H9 (cell line): ENCODE results near the gene SOBP. TPM values are rescaled to one million over a fixed set of nuclear protein-coding genes. Genes with fewer than 3 reads are reported as not detected.

Experiments used
- DNase-seq: peaks from one replicate; pipeline ENCODE4 v3.0.0-alpha.2; 2017
- H2AFZ ChIP-seq: one replicate; pipeline ENCODE4 v1.6.1; 2013; ENCODE audit warnings: mild to moderate bottlenecking, low read length, control low read depth, moderate library complexity
- H2AK5ac ChIP-seq: 2 replicates; pipeline ENCODE4 v1.6.1; 2013; ENCODE audit warnings: low read length, control low read depth, mixed read lengths; ENCODE audit not compliant: insufficient read length
- H2BK120ac ChIP-seq: one replicate; pipeline ENCODE4 v1.6.1; 2013; ENCODE audit warnings: low read depth, mild to moderate bottlenecking, low read length, control low read depth, inconsistent platforms; ENCODE audit not compliant: poor library complexity, severe bottlenecking
- H2BK12ac ChIP-seq: 2 replicates; pipeline ENCODE4 v1.6.1; 2013; ENCODE audit warnings: low read length, control low read depth, mixed read lengths, low read depth; ENCODE audit not compliant: insufficient read length
- H2BK15ac ChIP-seq: 2 replicates; pipeline ENCODE4 v1.6.1; 2013; ENCODE audit warnings: low read depth, low read length, control low read depth
- H2BK20ac ChIP-seq: one replicate; pipeline ENCODE4 v1.6.1; 2013; ENCODE audit warnings: low read depth, mild to moderate bottlenecking, low read length, control low read depth, inconsistent platforms; ENCODE audit not compliant: poor library complexity, severe bottlenecking
- H2BK5ac ChIP-seq: 2 replicates; pipeline ENCODE4 v1.6.1; 2013; ENCODE audit warnings: low read length, control low read depth, mixed read lengths; ENCODE audit not compliant: insufficient read length
- H3K14ac ChIP-seq: 2 replicates; pipeline ENCODE4 v1.6.1; 2013; ENCODE audit warnings: low read length, control low read depth; ENCODE audit not compliant: insufficient read depth
- H3K18ac ChIP-seq: 2 replicates; pipeline ENCODE4 v1.6.1; 2013; ENCODE audit warnings: low read depth, mild to moderate bottlenecking, mixed read lengths, low read length, control low read depth; ENCODE audit not compliant: insufficient read length
- H3K23ac ChIP-seq: 2 replicates; pipeline ENCODE4 v1.6.1; 2013; ENCODE audit warnings: low read length, control low read depth, mixed read lengths, low read depth; ENCODE audit not compliant: insufficient read length
- H3K23me2 ChIP-seq: 2 replicates; pipeline ENCODE4 v1.6.1; 2013; ENCODE audit warnings: low read depth, mild to moderate bottlenecking, mixed read lengths, low read length, control low read depth; ENCODE audit not compliant: insufficient read length, poor library complexity, severe bottlenecking
- H3K27ac ChIP-seq: 2 replicates; pipeline ENCODE4 v1.5.1; 2013; ENCODE audit warnings: low read length, control low read depth, mixed read lengths, low read depth; ENCODE audit not compliant: insufficient read length
- H3K27me3 ChIP-seq: 2 replicates; pipeline ENCODE4 v1.6.1; 2013; ENCODE audit warnings: low read length, control low read depth, inconsistent platforms; ENCODE audit not compliant: insufficient read depth
- H3K4ac ChIP-seq: 2 replicates; pipeline ENCODE4 v1.6.1; 2013; ENCODE audit warnings: low read depth, mild to moderate bottlenecking, control low read depth, inconsistent platforms, low read length, moderate library complexity
- H3K4me1 ChIP-seq: 2 replicates; pipeline ENCODE4 v1.6.1; 2013; ENCODE audit warnings: low read length, control low read depth, inconsistent platforms; ENCODE audit not compliant: insufficient read depth
- H3K4me2 ChIP-seq: 2 replicates; pipeline ENCODE4 v1.6.1; 2013; ENCODE audit warnings: low read length, control low read depth, mixed read lengths; ENCODE audit not compliant: insufficient read length, insufficient read depth
- H3K56ac ChIP-seq: 2 replicates; pipeline ENCODE4 v1.6.1; 2013; ENCODE audit warnings: low read depth, mild to moderate bottlenecking, mixed read lengths, low read length, control low read depth; ENCODE audit not compliant: insufficient read length
- H3K79me1 ChIP-seq: 2 replicates; pipeline ENCODE4 v1.6.1; 2013; ENCODE audit warnings: low read depth, mild to moderate bottlenecking, moderate library complexity, low read length, control low read depth, inconsistent platforms; ENCODE audit not compliant: insufficient read depth, poor library complexity, severe bottlenecking
- H3K79me2 ChIP-seq: 2 replicates; pipeline ENCODE4 v1.6.1; 2013; ENCODE audit warnings: low read length, control low read depth, inconsistent platforms; ENCODE audit not compliant: insufficient read depth
- H3K9ac ChIP-seq: 2 replicates; pipeline ENCODE4 v1.6.1; 2013; ENCODE audit warnings: low read length, control low read depth, mixed read lengths; ENCODE audit not compliant: insufficient read length; ENCODE audit errors: extremely low read depth
- H3K9me3 ChIP-seq: one replicate; pipeline ENCODE4 v1.6.1; 2013; ENCODE audit warnings: low read depth, low read length, inconsistent platforms; ENCODE audit not compliant: control insufficient read depth
- H3T11ph ChIP-seq: one replicate; pipeline ENCODE4 v1.6.1; 2013; ENCODE audit warnings: mild to moderate bottlenecking, low read length, control low read depth, inconsistent platforms
- H4K20me1 ChIP-seq: one replicate; pipeline ENCODE4 v1.6.1; 2013; ENCODE audit not compliant: control insufficient read depth, insufficient read length, insufficient read depth
- H4K5ac ChIP-seq: 2 replicates; pipeline ENCODE4 v1.6.1; 2013; ENCODE audit warnings: low read depth, mild to moderate bottlenecking, mixed read lengths, low read length, control low read depth; ENCODE audit not compliant: insufficient read length
- H4K8ac ChIP-seq: replicated peaks from 2 replicates; pipeline ENCODE4 v1.6.1; 2013; ENCODE audit warnings: low read length, control low read depth, mixed read lengths, low read depth; ENCODE audit not compliant: insufficient read length
- H4K91ac ChIP-seq: 2 replicates; pipeline ENCODE4 v1.6.1; 2013; ENCODE audit warnings: low read depth, mild to moderate bottlenecking, moderate library complexity, mixed read lengths, low read length, control low read depth; ENCODE audit not compliant: insufficient read length
- H3K27ac Mint-ChIP-seq, 3 experiments: 2 replicates in 2 of 3; 3 replicates in 1 of 3; pipeline ENCODE4 v1.8.0; 2020 to 2021; ENCODE audit warnings: mixed read lengths in 3 of 3, mild to moderate bottlenecking in 1 of 3, moderate library complexity in 1 of 3
- H3K27me3 Mint-ChIP-seq: 2 replicates; pipeline ENCODE4 v1.8.0; 2021; ENCODE audit warnings: low read depth, mild to moderate bottlenecking, moderate library complexity, mixed read lengths
- H3K36me3 Mint-ChIP-seq, 3 experiments: 2 replicates in 2 of 3; 3 replicates in 1 of 3; pipeline ENCODE4 v1.8.0; 2020 to 2021; ENCODE audit warnings: low read depth in 3 of 3, mixed read lengths in 3 of 3; ENCODE audit not compliant: insufficient read depth in 1 of 3
- H3K4me1 Mint-ChIP-seq, 2 experiments: 2 replicates each; pipeline ENCODE4 v1.8.0; 2020; ENCODE audit warnings: mixed read lengths in 2 of 2
- H3K4me3 Mint-ChIP-seq, 2 experiments: 2 replicates in 1 of 2; 3 replicates in 1 of 2; pipeline ENCODE4 v1.8.0; 2020 to 2021; ENCODE audit warnings: mild to moderate bottlenecking in 2 of 2, mixed read lengths in 2 of 2, moderate library complexity in 1 of 2
- H3K9me3 Mint-ChIP-seq, 2 experiments: 2 replicates in 1 of 2; 3 replicates in 1 of 2; pipeline ENCODE4 v1.8.0; 2020; ENCODE audit warnings: mild to moderate bottlenecking in 2 of 2, mixed read lengths in 2 of 2, moderate library complexity in 1 of 2
- CTCF ChIP-seq: fragments of 200-600 bp; sonication (generic); conservative IDR thresholded peaks from 3 replicates; pipeline ENCODE4 v1.8.0; 2021; ENCODE audit warnings: antibody characterized with exemption, mild to moderate bottlenecking
- WGBS: extraction: QIAGEN DNeasy Blood & Tissue Kit; methylation state at CpG from one replicate; pipeline ENCODE4 v1.1.7; 2013; ENCODE audit warnings: missing lambda C conversion rate, low lambda C conversion rate, mixed read lengths; ENCODE audit not compliant: insufficient read length; ENCODE audit errors: extremely low coverage; 5-methylcytosine and 5-hydroxymethylcytosine counted together
- total RNA-seq: library from RNA; stranded (reverse); gene quantifications from 2 replicates; pipeline ENCODE4 v1.2.1, GENCODE V29; 2021

Gene SOBP
- total RNA-seq, 1 experiment from 2014 or later: 4.3 TPM

GRCh38 chr6:107598091-107598490 is 108.2 kb downstream of the SOBP start:
- H4K20me1 ChIP-seq: no peaks in the 10 kb centered on the region
- no peak for TF ChIP-seq CTCF
- H3K23me2 ChIP-seq: no peaks in the 10 kb centered on the region
- H3K9me3 Mint-ChIP-seq: no peaks in the 10 kb centered on the region
- WGBS: no CpG with 5 or more reads among the region's 6 CpGs
- no peak overlapping the region for H3K18ac ChIP-seq
- H3K56ac ChIP-seq: no peak overlapping the region
- no peak overlapping the region for H3K4me2 ChIP-seq
- no peaks in the 10 kb centered on the region for H3K36me3 Mint-ChIP-seq
- H3K27me3 Mint-ChIP-seq: no peaks in the 10 kb centered on the region
- H3K4me1 ChIP-seq: no peaks in the 10 kb centered on the region; the same call in 1 of the 2 replicates
- no peak overlapping the region for H2BK15ac ChIP-seq
- no peaks in the 10 kb centered on the region for H3K27me3 ChIP-seq
- H2BK12ac ChIP-seq: no peak overlapping the region
- no peaks in the 10 kb centered on the region for H3K9me3 ChIP-seq
- H2BK5ac ChIP-seq: no peak overlapping the region
- H4K5ac ChIP-seq: no peak overlapping the region
- H2AK5ac ChIP-seq: no peak overlapping the region
- no peak overlapping the region for H2BK20ac ChIP-seq
- H3K4me1 Mint-ChIP-seq: peaks cover 44 to 48% of the 10 kb centered on the region in 2 experiments
- no peak overlapping the region for H3K27ac ChIP-seq
- no peak overlapping the region for H3K4me3 Mint-ChIP-seq
- no peak overlapping the region for H2BK120ac ChIP-seq
- H4K91ac ChIP-seq: no peak overlapping the region
- no peak overlapping the region for H4K8ac ChIP-seq
- H3K79me1 ChIP-seq: no peaks in the 10 kb centered on the region
- no peak overlapping the region for H3T11ph ChIP-seq
- H3K4ac ChIP-seq: no peak overlapping the region
- H2AFZ ChIP-seq: no peak overlapping the region
- H3K14ac ChIP-seq: no peak overlapping the region
- no peak overlapping the region for H3K27ac Mint-ChIP-seq
- H3K9ac ChIP-seq: no peak overlapping the region
- no peak overlapping the region for H3K23ac ChIP-seq
- no peak for DNase-seq
- H3K79me2 ChIP-seq: no peaks in the 10 kb centered on the region
